ENCODE results near the gene SPEF1. TPM values are rescaled to one million over a fixed set of nuclear protein-coding genes. Genes with fewer than 3 reads are reported as not detected.

The SPEF1 gene
- total and polyA plus RNA-seq, 10 of the 15 experiments (the other 5 are each of a cell fraction or from before 2014, with no cell fraction given) = 0.12 TPM; not detected in 9

- H3K9me3 ChIP-seq (replicated peaks; ENCODE audit: control insufficient read depth, insufficient read depth, low read length) = no peaks in the 10 kb centered on the region
- H3K27ac ChIP-seq (ENCODE audit: control insufficient read depth, insufficient read depth) = no peak overlapping the region
- FAIRE-seq (no peak), ATAC-seq (no peak), DNase-seq (ENCODE audit: low read depth, low spot score) (no peak)
- no peaks in the 10 kb centered on the region for H3K36me3 ChIP-seq (ENCODE audit: control insufficient read depth in 2 of 2, insufficient read depth in 2 of 2, low read length in 1 of 2)
- ChIA-PET SMC1A (ENCODE audit: uncharacterized antibody, unreplicated experiment) (no interaction called here), POLR2A (no interaction called here), RAD21 (ENCODE audit: unreplicated experiment) (no interaction called here), CTCF (no interaction called here)
- BruUV-seq (replicated peaks) = no TSS peak
- no peaks in the 10 kb centered on the region for H4K20me1 ChIP-seq (ENCODE audit: control insufficient read depth, insufficient read depth)
- no peaks in the 10 kb centered on the region for H3K4me1 ChIP-seq (ENCODE audit: control insufficient read depth, insufficient read depth, low read length)
- peaks cover 1 to 4% of the 10 kb centered on the region in 2 experiments; a peak in 1 of 4 replicates for H3K27me3 ChIP-seq (replicated peaks in 1 of 2; ENCODE audit: control insufficient read depth in 2 of 2, insufficient read depth in 2 of 2, low read length in 1 of 2)
- H3K4me2 ChIP-seq (ENCODE audit: control insufficient read depth, insufficient read depth) = no peak overlapping the region
- intact Hi-C loops (cut with micrococcal nuclease; ENCODE audit: unreplicated experiment) (no loop called here), in situ Hi-C loops (cut with MboI) (no loop called here)
- TF ChIP-seq ZBED1 (IDR thresholded peaks at IDR 0.05; ENCODE audit: borderline replicate concordance) (no peak), CBX5 (IDR thresholded peaks at IDR 0.05; ENCODE audit: low read depth) (no peak), JUND (IDR thresholded peaks at IDR 0.05; ENCODE audit: low read depth, low read length) (no peak), PKNOX1 (IDR thresholded peaks at IDR 0.05) (no peak), DPF2 (IDR thresholded peaks at IDR 0.05) (no peak), NFIC (IDR thresholded peaks at IDR 0.05; ENCODE audit: low read depth, low read length) (no peak), TARDBP (IDR thresholded peaks at IDR 0.05; ENCODE audit: borderline replicate concordance) (no peak), ZNF622 (IDR thresholded peaks at IDR 0.05) (no peak), PAX8 (IDR thresholded peaks at IDR 0.05) (no peak), LARP7 (IDR thresholded peaks at IDR 0.05) (no peak), TCF12 (IDR thresholded peaks at IDR 0.05; ENCODE audit: low read depth, low read length) (no peak), ZBTB11 (CRISPR knock-in tag; IDR thresholded peaks at IDR 0.05) (no peak), ATF3 (IDR thresholded peaks at IDR 0.05; ENCODE audit: borderline replicate concordance, extremely low read depth, low read depth, low read length) (no peak), YY1 (IDR thresholded peaks at IDR 0.05; ENCODE audit: low read depth, low read length) (no peak)
- no peak overlapping the region for H3K4me3 ChIP-seq
- no peak overlapping the region for H2AFZ ChIP-seq (ENCODE audit: control insufficient read depth, low read depth, low read length)
- no peaks in the 10 kb centered on the region for H3K79me2 ChIP-seq (ENCODE audit: control insufficient read depth, insufficient read depth, low read length)
- no peak overlapping the region for H3K9ac ChIP-seq (ENCODE audit: control insufficient read depth, insufficient read depth, low read length)
- 0% methylated on average over 3 of the region's 3 CpGs for WGBS (ENCODE audit: insufficient coverage, insufficient replicate concordance, low lambda C conversion rate, missing lambda C conversion rate)
Observed at GRCh38 chr20:3728876-3729275, 52.4 kb downstream of the SPEF1 start.
